Superior temporal gyrus (tissue), 1 donor: ENCODE data around the gene CEP89.
"Not testable (repeated sequence)": the region's sequence is repeated elsewhere in the genome, so short reads cannot be mapped to it uniquely, and the experiment has no call there.

Experiments
- DNase-seq: peaks from one replicate; pipeline ENCODE4 v3.0.0-alpha.2; 2016; ENCODE audit errors: extremely low spot score

The CEP89 gene

DNA sequence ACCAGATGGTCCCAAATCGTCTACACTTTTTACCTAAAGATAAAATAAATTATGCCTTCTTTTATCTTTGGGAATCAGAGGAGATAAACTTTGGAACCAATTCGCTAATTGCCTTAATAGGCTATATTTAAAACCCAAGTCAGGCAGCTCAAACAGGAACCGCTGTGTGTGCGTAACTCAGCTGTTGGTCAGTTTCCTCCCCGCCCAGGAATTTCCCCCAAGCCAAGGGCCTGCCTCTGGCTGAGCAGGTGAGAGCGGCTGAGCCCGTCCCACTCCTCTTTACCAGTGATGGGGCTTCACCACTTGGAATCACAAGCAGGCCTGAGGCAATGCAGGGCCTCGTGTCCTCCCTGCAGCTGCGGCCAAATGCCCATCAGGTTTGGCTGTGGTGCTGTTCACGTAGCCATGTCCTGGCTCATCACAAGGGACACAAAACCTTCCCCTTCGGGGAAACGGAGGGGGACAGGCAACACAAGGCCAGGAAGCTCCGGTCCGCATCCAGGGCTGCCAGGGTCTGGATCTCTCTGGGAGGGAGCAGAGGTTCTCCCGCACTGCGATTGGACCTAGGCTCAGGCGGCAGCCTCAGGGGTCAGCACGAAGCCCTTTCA, 101.7 kb downstream of the CEP89 start:
- no peak for DNase-seq

DNA sequence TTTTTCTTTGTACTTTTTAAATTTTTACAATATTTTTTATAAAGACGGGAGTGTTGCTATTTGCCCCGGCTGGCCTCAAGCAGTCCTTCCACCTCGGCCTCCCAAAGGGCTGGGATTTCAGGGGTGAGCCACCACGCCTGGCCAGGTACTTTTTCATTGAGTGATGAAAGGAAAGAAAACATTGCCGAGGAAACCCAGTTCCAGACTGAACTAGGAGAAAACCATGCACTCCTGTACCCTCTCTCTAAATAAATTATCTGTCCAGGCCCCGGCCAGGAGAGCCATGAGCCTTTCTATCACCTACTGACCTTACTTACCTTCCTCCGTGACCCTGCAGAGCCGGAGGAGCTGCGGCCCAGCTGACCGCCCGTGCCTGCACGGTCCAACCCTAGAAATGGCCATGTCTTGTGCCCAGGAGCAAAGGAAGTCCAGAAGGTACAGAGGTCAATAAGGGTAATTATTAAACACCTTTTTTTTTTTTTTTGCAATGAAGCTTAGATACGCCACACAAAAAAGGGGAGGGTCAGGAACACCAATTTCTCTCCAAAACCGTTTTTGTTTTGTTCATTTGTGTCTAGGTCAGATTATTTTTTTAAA, 102.3 kb downstream of the CEP89 start, which contains the start of gene SLC7A9:
TSS of gene SLC7A9 (minus strand) at position 399 of the 597 bp plus-strand sequence. CDS start 1,233 bp downstream, outside the sequence.
- DNase-seq = no peak

DNA sequence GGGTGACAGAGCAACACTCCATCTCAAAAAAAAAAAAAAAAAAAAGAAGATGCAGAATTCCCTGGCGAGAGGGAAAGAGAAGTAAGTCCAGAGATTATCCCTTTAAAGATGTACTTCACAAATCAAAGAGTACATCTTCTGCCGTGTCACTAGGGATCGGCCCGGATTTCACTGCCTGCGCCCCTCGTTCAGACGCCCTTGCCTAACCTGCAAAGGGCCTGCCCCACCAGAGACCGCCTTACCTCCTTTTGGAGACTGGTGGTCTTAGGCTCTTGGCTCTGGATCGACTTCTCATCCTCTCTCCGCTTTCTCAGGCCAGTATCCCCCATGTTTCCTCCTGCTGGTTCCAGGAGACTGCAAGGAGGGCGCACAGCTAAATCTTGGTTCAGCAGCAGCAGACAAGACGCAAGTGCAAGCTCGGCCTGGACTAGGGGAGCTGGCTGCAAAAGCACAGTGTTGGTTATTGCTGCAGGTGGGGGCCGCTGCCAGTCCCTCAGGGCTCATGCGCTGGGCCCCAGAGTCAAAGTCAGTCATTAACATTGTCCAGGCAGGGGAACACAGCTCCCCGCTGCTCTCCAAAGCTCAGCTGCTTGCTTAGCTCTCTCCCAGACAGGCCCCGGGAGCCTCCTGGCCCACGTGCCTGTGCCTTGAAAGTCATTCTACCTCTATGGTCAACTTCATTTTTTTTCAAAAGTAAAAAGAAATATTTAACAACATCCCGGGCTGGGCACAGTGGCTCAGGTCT, 103.4 kb downstream of the CEP89 start:
- DNase-seq = no peak

DNA sequence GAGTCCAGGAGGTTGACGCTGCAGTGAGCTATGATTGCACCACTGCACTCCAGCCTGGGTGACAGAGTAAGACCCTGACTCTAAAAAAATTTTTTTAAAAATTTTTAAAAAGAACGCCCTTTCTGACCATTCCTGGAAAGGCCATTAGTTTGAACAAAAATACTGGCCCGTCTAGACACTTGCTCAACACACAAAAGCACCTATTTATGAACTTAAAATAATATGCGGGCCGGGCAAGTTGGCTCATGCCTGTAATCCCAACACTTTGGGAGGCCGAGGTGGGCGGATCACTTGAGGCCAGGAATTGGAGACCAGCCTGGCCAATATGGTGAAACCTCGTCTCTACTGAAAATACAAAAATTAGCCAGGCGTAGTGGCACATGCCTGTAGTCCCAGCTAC, 104.3 kb downstream of the CEP89 start:
- not testable (repeated sequence) for DNase-seq

DNA sequence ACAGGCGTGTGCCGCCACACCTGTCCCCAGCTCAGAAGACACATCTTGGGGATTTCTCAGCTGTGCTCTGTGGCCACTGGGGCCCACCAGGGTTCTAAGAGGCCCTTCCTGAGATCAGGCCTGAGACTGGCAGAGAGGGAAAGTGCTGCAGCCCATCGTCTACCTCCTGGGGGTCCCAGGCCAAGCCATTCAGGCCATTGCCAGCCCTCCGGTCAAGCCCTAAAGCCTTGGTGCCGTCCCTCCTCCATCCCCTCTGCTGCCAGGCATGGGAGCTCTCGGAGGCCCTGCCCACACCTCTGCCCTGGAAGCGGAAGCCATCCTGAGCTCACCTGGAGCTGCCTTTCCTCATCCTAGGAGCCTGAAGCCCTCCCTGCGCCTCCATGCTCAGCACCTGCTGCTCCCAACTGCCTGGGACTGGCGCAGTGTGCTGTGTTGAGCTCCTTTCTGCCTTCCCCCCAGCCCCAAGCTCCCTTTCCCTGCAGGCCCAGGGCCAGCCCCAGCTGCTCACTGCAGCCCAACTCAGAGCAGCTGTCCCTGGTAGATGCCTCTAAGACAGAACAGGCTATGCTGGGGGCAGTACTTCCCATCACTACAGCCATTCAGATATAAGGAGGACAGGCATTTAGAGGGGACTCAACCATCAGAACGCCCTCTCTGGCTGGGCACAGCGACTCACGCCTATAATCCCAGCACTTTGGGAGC, 105.0 kb downstream of the CEP89 start:
- no peak for DNase-seq

DNA sequence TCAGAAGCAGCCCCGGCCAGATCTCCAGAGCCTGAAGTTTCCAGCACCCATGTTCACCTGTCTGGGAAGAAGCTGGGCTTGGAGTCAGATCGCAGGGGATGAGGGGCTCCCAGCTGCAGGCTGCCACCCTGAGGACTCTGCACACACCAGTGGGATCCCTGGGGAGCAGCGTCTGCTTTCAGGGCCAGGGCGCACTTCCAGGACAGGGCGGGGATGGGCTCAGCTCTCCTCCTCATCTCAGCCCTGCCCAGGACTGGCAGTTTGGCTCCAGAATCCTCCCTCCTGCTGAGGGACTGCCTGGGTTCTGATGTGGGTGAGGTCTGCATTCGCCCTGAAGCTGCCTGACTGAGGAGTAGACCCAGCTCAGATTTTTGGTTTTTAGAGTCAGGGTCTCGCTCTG, 105.7 kb downstream of the CEP89 start:
- DNase-seq = no peak

DNA sequence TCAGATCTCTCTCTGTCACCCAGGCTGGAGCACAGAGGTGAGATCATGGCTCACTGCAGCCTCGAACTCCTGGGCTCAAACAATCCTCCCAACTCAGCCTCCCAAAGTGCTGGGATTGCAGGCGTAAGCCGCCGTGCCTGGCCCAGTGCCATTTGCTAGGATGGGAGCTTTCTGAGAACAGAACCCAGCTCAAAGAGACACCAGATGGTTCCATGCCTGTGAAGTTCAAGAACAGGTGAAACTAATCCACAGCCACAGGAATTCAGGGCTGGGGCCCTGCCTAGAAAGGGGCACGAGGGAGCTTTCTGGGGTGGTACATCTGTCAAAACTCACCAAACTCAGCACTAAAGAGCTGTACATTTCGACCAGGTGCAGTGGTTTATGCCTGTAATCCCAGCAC, 106.4 kb downstream of the CEP89 start:
- no peak for DNase-seq

DNA sequence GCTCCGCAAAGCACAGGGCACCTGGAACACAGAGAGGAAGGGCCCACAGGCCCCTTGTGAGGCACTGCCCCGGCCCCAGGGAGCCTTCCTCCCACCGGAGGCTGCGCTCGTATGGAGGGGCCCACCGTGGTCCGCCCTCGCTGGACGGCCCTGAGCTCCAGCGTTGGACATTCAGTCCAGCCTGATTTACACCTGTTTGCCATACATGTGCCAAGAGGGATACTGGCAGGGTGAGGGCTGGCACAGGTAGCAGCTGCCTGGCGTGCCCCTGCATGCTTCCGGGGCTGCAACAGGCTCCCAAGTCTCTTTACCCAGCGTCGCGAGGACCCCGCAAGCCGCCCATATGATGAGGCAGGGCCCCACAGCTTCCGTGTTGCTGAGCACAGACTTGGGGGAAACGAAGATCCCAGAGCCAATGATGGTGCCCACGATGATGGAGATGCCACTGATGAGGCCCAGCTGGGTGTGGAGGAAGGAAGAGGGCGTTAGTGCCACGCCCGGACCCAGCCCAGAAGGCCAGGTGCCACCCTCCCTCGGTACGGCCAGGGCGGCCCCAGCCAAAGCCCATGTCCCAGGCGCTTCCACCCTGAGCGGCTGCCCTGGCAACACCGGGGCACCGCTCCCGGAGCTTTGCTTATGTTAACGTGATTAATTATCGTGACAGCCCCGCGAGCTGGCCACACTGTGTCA, 107.3 kb downstream of the CEP89 start:
- no peak for DNase-seq

DNA sequence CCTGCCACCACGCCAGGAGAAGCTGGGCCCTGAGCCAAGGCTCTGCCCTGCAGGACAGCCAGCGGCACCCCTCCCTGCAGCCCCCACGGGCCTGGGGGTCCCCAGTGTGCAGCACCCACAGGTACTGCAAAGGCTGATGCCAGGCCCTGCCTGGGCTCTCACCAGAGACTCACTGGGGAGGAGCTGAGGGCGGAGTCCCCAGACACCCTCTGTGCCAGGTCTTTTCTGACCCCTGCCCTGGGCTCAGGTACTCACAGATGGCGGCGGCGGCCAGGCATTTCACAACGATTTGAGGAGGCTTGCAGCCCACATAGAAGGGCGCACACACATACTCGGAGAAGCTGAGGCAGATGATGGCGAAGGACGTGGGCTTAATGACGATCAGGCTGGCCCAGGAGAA, 107.9 kb downstream of the CEP89 start:
- DNase-seq = no peak

DNA sequence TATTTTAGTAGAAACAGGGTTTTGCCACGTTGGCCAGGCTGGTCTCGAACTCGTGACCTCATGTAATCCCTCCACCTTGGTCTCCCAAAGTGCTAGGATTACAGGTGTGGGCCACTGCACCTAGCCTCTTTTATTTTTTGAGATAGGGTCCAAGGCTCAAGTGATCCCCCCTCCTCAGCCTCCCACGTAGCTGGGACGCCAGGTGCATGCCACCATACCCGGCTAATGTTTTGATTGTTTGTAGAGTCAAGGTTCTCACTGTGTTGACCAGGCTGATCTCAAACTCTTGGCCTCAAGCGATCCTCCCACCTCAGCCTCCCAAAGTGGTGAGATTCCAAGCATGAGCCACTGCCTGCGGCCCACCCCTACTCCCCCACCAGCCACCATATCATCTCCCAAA, 108.5 kb downstream of the CEP89 start:
- DNase-seq = no peak

DNA sequence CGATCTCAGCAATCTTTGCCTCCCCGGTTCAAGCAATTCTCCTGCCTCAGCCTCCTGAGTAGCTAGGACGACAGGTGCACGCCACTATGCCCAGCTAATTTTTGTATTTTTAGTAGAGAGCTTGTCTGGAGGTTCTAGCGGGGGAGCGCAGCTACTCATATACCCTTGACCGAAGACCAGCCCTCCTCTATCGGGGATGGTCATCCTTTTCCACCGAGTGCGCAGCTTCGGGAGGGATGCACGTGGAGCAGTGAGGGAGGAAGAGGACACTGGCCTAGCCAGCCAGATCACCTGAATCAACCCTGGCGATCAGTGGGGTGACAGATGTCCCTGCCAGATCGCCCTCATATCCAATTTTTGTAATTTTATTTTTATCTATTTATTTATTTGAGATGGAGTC, 109.0 kb downstream of the CEP89 start:
- DNase-seq = no peak

DNA sequence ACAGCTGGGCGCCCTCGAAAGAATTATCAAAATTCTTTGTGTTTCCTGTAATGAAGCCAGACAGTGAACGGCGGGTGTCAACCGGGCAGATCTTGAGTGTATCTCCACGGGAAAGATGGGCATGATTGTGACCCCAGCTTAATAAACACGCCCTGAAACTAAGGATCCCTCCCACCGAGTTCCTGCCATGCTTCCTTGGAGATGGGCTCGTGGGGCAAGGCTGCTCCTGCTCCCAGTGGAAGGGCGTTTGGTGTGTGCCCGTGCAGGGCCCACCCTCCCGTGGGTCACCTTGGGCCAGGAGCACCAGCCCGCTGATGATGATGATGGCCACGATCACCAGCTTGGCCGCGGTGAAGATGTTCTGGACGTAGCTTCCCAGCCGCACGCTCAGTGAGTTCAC, 109.6 kb downstream of the CEP89 start:
- DNase-seq = no peak

DNA sequence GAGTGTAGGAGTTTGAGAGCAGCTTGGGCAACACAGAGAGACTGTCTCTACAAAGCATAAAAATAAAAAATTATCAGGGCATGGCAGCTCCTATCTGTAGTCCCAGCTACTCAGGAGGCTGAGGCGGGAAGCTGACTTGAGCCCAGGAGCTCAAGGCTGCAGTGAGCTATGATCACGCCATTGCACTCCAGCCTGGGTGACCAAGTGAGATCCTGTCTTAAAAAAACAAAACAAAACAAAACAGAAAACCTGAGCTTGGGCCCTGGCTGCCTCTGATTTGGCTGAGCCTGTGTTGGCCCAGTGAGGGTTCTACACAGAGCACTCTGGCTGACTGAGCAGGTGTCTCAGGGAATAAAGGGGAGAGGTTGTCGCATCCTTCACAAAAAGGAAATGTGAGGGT, 110.2 kb downstream of the CEP89 start:
- DNase-seq = no peak

DNA sequence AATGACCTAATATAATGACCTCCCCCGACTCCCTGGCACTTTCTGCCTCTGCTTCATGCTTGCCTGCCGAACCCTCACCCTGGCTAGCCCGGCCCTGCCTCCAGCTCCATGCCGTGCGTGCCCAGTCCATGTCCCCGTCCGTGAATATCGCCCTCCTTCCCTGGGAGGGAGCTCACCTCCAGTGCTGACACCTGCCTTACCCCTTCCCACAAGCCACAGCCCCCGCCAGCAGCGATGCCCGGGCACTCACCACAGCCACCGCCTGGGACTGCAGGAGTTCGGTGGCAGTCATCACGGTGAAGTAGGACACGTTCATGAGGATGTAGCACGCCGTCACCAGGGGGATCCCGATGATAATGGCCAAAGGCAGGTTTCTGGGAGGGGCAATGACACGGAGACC, 112.2 kb downstream of the CEP89 start:
- no peak for DNase-seq

DNA sequence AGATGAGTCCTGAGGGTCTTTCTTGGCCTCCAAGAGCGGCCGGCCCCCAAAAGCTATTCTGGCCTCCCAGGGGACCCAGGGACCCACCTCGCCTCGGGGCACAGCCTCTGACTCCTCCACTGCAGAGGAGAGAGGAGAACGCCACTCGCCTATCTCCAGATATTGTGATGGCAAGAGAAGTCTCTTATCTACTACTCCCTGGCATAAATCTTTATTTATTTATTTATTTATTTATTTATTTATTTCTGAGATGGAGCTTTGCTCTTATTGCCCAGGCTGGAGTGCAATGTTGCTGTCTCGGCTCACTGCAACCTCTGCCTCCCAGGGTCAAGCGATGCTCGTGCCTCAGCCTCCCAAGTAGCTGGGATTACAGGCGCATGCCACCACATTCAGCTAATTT, 113.2 kb downstream of the CEP89 start:
- no peak for DNase-seq

DNA sequence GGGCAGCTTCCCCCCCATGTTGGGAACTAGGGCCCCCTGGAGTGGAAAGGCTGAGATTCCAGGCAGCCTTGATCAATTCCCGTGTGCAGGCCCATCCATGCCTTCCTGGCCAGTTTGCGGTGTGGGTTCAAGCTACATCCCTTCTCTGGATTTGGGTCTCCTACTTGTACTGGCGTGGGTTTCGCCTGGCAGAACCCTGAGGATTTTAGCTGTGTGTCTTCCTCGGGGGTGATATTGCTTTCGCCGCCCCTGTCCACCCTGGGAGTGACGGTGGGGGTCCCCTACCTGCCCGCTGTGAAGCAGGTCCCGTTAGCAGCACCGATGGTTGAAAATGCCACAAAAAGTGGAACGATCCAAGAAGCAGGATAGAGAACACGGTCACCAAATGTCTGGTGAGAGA, 113.6 kb downstream of the CEP89 start:
- no peak for DNase-seq

DNA sequence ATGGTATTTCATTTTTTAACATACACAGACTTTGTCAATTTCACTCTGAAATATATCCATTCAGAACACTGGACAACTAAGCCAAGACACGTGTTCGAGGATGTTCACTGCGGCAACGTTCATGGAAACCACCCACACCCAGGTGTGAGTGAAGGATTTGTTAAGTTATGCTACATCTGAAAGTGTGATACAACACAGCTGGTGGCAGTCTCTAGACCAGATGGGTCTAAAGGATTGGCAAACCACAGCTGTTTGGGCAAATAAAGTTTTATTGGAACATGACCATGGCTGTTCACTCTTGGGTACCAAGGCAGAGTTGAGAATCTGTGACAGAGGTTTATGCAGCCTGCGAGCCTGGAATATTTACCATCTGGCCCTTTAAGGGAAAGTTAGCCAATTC, 114.2 kb downstream of the CEP89 start:
- DNase-seq = no peak

DNA sequence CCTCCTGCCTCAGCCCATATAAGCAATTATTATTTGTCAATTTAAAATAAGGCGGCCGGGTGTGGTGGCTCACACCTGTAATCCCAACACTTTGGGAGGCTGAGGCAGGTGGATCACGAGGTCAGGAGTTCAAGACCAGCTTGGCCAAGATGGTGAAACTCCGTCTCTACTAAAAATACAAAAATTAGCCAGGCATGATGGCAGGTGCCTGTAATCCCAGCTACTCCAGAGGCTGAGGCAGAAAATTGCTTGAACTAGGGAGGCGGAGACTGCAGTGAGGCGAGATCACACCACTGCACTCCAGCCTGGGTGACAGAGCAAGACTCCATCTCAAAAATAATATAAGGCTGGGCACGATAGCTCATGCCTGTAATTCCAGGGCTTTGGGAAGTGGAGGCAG, 114.9 kb downstream of the CEP89 start:
- not testable (repeated sequence) for DNase-seq

DNA sequence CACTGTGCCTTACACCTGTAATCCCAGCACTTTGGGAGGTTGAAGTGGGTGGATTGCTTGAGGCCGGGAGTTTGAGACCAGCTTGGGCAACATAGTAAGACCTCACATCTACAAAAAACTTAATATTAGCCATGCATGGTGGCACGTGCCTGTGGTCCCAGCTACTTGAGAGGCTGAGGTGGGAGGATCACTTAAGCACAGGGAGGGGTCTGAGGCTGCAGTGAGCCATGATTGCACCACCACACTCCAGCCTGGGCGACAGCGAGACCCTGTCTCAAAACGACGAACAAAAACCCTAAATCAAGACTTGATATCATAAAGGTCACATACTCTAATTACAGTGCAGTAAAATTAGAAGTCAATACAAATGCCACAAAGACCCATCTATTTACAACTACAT, 119.5 kb downstream of the CEP89 start:
- DNase-seq = no peak

DNA sequence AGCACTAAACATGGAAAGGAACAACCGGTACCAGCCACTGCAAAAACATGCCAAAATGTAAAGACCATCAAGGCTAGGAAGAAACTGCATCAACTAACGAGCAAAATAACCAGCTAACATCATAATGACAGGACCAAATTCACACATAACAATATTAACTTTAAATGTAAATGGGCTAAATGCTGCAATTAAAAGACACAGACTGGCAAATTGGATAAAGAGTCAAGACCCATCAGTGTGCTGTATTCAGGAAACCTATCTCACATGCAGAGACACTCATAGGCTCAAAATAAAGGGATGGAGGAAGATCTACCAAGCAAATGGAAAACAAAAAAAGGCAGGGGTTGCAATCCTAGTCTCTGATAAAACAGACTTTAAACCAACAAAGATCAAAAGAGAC, 123.7 kb downstream of the CEP89 start:
- DNase-seq = not testable (repeated sequence)

DNA sequence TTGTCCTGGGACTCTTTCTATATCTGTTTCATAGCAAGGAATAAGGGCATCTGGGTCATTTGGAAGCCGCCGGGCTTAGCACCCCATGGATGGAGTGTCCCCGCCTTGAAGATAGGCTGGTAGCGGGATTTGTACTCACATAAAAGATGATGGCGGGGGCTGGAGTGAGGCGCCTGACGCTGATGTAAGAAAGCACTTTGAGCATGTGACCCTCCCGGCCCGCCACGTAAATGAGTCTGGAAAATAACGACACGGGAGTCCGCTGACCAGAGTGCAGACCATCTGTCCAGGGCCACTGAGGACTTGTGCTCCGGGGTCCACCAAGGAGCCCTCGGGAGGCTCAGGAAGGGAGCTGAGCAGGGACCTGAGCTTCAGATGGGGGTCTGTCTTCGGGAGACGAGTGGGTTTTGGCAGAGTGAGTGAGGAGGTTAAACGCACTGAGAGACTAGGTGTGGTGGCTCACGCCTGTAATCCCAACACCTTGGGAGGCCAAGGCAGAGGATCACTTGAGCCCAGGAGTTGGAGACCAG, 128.0 kb downstream of the CEP89 start:
- DNase-seq = no peak

DNA sequence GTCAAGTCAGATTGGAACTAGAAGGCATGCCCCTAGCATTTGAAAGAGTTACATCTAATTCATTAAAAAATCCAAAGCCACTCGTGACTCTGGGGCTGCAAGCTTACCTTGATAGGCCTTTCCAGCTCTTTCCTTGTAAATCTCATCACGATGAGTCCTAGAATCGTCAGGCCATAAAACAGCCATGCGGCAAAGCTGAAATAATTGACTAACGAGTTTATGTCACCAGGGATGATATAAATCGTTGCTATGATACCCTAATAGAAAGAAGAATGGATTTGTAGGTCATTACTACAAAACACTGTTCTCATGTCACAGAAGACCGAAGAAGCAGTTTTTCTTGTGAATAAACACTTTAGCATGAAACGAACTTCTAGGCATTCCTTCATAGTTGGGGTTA, 129.7 kb downstream of the CEP89 start:
- DNase-seq = no peak
